SK-N-SH treated with all-trans-retinoic acid at 6 μM for 48 hours (cell line): ENCODE measurements around the gene GNB2.
A peak's percentile ranks its signal among the peaks of the same experiment; 100 is the strongest.

Source experiments
- ATAC-seq: fragments of 200-7000 bp; cut with Tn5 transposase; 3 replicates; pipeline ENCODE4 v1.9.1; 2020; ENCODE audit warnings: mild to moderate bottlenecking, moderate library complexity
- ARNTL ChIP-seq: fragments of 450-650 bp; formaldehyde crosslinking; IDR thresholded peaks from 2 replicates; pipeline ENCODE4 v1.5.0; 2020; ENCODE audit warnings: low read depth, mild to moderate bottlenecking, moderate library complexity, borderline replicate concordance
- BACH2 ChIP-seq: fragments of 250-450 bp; sonication (Bioruptor Pico); IDR thresholded peaks from 2 replicates; pipeline ENCODE4 v1.9.0; 2021; ENCODE audit warnings: mild to moderate bottlenecking, borderline replicate concordance
- CSDC2 ChIP-seq: fragments of 250-450 bp; sonication (Bioruptor Pico); IDR thresholded peaks from 2 replicates; pipeline ENCODE4 v1.5.0; 2020; ENCODE audit warnings: mild to moderate bottlenecking, moderate library complexity
- ESRRG ChIP-seq: fragments of 250-450 bp; sonication (Bioruptor Pico); IDR thresholded peaks from 2 replicates; pipeline ENCODE4 v1.6.1; 2021; ENCODE audit warnings: mild to moderate bottlenecking
- GLIS3 ChIP-seq: fragments of 250-450 bp; sonication (Bioruptor Pico); IDR thresholded peaks from 2 replicates; pipeline ENCODE4 v1.5.0; 2020; ENCODE audit warnings: mild to moderate bottlenecking, moderate library complexity
- ISL1 ChIP-seq: fragments of 250-450 bp; sonication (Bioruptor Pico); IDR thresholded peaks from 2 replicates; pipeline ENCODE4 v2.1.2; 2022; ENCODE audit warnings: mild to moderate bottlenecking, moderate library complexity
- RARB ChIP-seq: fragments of 250-450 bp; sonication (Bioruptor Pico); IDR thresholded peaks from 2 replicates; pipeline ENCODE4 v1.8.0; 2021; ENCODE audit warnings: mild to moderate bottlenecking, moderate library complexity
- SNAI2 ChIP-seq: fragments of 250-450 bp; sonication (Bioruptor Pico); IDR thresholded peaks from 2 replicates; pipeline ENCODE4 v1.5.0; 2020; ENCODE audit warnings: mild to moderate bottlenecking, moderate library complexity
- TCF4 ChIP-seq: fragments of 250-450 bp; sonication (Bioruptor Pico); IDR thresholded peaks from 2 replicates; pipeline ENCODE4 v1.8.0; 2021; ENCODE audit warnings: mild to moderate bottlenecking, moderate library complexity, borderline replicate concordance
- TOX ChIP-seq: fragments of 250-450 bp; sonication (Bioruptor Pico); IDR thresholded peaks from 2 replicates; pipeline ENCODE4 v1.8.0; 2021; ENCODE audit warnings: mild to moderate bottlenecking, moderate library complexity, borderline replicate concordance
- ZC3H10 ChIP-seq: fragments of 250-450 bp; sonication (Bioruptor Pico); IDR thresholded peaks from 2 replicates; pipeline ENCODE4 v1.5.1; 2021; ENCODE audit warnings: mild to moderate bottlenecking, moderate library complexity
- ZFP3 ChIP-seq: fragments of 250-450 bp; sonication (Bioruptor Pico); IDR thresholded peaks from 2 replicates; pipeline ENCODE4 v1.5.0; 2020; ENCODE audit warnings: mild to moderate bottlenecking, moderate library complexity
- ZFP30 ChIP-seq: fragments of 450-650 bp; formaldehyde crosslinking; IDR thresholded peaks from 2 replicates; pipeline ENCODE4 v1.5.0; 2022; ENCODE audit warnings: mild to moderate bottlenecking, moderate library complexity
- ZNF565 ChIP-seq: fragments of 450-650 bp; formaldehyde crosslinking; conservative IDR thresholded peaks from 2 replicates; pipeline ENCODE4 v1.5.0; 2020; ENCODE audit warnings: low read depth, mild to moderate bottlenecking, moderate library complexity
- ZNF70 ChIP-seq: fragments of 450-650 bp; formaldehyde crosslinking; IDR thresholded peaks from 2 replicates; pipeline ENCODE4 v1.5.0; 2020; ENCODE audit warnings: mild to moderate bottlenecking, moderate library complexity
- ZNF8 ChIP-seq: fragments of 450-650 bp; formaldehyde crosslinking; IDR thresholded peaks from 2 replicates; pipeline ENCODE4 v1.5.0; 2020; ENCODE audit warnings: mild to moderate bottlenecking, moderate library complexity
- TF ChIP-seq, protein P1 (sequence below): fragments of 250-450 bp; sonication (Bioruptor Pico); IDR thresholded peaks from 2 replicates; pipeline ENCODE4 v1.8.0; 2020; ENCODE audit warnings: mild to moderate bottlenecking, moderate library complexity, borderline replicate concordance
- TF ChIP-seq, protein P2 (sequence below): fragments of 250-450 bp; sonication (Bioruptor Pico); IDR thresholded peaks from 2 replicates; pipeline ENCODE4 v1.8.0; 2021; ENCODE audit warnings: low read depth, mild to moderate bottlenecking, moderate library complexity, borderline replicate concordance
- TF ChIP-seq, protein P3 (sequence below): fragments of 250-450 bp; sonication (Bioruptor Pico); IDR thresholded peaks from 2 replicates; pipeline ENCODE4 v1.5.1; 2020; ENCODE audit warnings: low read depth, mild to moderate bottlenecking, moderate library complexity
- TF ChIP-seq, protein P4 (sequence below): fragments of 250-450 bp; sonication (Bioruptor Pico); IDR thresholded peaks from 2 replicates; pipeline ENCODE4 v1.5.0; 2020; ENCODE audit warnings: mild to moderate bottlenecking, moderate library complexity

Gene GNB2

DNA sequence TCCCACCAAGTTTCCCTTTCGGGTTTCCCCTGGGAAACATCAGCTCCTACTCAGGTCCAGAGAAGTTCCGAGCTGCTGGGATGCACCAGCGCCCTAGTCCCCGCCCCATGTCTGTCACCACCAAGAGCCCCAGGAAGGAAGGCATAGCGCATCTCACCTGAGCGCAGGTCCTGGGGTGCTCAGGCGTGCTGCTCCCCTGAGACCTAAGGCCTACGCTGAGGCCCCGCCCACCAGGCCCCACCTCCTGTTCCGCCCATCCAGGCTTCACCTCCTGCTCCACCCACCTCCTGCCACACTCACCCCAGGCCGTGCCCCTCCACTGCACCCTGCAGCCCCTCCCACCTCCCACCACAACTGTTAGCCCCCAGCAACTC is 31.0 kb upstream of the GNB2 start:
- ATAC-seq, result peak; percentile 36; the same call in 2 of the 3 replicates
- TF ChIP-seq ZNF8 (CRISPR knock-in tag) (no peak), GLIS3 (CRISPR knock-in tag) (no peak), ZNF70 (no peak), ISL1 (CRISPR knock-in tag) (no peak), BACH2 (CRISPR knock-in tag) (no peak), ZC3H10 (no peak), SNAI2 (CRISPR knock-in tag) (no peak), ESRRG (CRISPR knock-in tag) (no peak), TCF4 (CRISPR knock-in tag) (no peak), ZFP3 (CRISPR knock-in tag) (no peak), RARB (CRISPR knock-in tag) (no peak), TOX (CRISPR knock-in tag) (no peak), ZFP30 (no peak)
- TF ChIP-seq, protein P1, sequence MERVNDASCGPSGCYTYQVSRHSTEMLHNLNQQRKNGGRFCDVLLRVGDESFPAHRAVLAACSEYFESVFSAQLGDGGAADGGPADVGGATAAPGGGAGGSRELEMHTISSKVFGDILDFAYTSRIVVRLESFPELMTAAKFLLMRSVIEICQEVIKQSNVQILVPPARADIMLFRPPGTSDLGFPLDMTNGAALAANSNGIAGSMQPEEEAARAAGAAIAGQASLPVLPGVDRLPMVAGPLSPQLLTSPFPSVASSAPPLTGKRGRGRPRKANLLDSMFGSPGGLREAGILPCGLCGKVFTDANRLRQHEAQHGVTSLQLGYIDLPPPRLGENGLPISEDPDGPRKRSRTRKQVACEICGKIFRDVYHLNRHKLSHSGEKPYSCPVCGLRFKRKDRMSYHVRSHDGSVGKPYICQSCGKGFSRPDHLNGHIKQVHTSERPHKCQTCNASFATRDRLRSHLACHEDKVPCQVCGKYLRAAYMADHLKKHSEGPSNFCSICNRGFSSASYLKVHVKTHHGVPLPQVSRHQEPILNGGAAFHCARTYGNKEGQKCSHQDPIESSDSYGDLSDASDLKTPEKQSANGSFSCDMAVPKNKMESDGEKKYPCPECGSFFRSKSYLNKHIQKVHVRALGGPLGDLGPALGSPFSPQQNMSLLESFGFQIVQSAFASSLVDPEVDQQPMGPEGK (CRISPR knock-in tag), result no peak
- TF ChIP-seq, protein P2, sequence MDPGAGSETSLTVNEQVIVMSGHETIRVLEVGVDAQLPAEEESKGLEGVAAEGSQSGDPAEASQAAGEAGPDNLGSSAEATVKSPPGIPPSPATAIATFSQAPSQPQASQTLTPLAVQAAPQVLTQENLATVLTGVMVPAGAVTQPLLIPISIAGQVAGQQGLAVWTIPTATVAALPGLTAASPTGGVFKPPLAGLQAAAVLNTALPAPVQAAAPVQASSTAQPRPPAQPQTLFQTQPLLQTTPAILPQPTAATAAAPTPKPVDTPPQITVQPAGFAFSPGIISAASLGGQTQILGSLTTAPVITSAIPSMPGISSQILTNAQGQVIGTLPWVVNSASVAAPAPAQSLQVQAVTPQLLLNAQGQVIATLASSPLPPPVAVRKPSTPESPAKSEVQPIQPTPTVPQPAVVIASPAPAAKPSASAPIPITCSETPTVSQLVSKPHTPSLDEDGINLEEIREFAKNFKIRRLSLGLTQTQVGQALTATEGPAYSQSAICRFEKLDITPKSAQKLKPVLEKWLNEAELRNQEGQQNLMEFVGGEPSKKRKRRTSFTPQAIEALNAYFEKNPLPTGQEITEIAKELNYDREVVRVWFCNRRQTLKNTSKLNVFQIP (CRISPR knock-in tag), result no peak

DNA sequence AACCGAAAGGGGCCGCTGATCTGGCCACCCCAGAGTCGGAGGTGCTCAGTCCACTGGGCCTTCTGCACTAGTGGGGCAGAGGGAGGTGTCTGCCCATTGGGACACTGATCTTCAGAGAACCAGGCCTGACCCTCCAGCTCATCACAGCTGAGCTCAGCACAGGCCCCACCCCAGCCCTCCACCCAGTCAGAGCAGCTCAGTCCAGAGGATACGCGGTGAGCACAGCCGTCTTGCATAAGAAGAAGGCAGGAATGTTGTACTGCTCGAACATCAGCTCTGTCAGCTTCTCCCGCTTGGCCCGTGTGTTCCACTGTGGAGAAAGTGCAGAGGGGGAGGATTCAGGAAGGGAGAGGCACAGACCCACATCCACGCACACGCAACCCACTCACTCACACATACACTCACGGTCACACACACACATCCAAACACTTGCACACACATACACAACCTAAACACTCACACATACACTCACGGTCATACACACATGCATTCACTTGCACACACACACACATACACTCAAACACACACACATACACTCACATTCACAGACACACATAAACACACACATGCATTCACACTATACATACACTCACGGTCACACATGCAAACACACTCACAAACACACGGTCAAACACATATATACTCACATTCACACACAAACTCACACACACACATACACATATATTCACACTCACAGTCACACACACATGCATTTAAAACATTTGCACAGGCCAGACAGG is 23.5 kb upstream of the GNB2 start:
- no peak for TF ChIP-seq ZNF565 (CRISPR knock-in tag)
- ATAC-seq, result no peak

DNA sequence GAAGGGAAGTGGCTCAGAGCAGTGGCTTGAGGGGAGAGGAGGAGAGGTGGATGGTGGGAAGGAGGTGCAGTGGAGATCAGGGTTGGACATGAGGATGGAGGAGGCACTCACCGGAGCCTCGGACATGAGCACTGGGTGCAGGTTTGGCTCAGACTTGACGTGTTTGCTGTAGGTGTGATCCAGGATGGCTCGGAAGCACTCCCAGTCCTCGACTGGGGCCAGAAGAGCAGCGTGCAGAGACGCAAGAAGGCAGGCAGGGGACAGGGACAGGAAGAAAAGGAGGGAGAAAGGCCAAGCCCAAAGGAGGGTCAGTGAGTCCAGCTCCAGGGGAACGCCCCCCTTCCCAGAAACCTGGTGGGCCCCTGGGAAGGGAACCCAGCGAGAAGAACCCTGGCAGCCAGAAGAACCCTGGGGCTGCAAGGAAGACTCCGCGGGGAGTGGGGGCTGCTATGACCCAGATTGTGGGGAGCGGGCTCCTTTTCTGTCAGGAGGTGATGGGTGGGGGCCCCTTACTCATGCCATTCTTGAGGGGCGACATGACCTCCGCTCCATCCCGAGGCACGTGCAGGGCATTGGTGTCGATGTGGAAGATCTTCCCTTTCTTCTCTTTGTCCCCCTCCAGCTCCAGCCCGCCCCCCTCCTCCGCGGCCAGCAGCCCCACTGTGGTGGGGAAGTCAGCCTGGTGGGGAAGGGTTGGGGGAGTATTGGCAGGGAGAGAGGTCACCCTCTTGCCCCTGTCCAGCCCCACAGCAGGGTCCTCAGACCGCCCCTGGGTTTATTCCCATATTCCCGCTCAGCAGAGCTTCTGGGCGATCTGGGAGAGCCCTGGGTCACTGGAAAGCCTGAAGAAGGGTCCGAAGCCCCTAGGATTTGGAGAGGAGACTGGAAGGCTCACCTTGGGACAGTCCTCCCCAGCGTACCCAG is 18.4 kb upstream of the GNB2 start:
- TF ChIP-seq CSDC2 (CRISPR knock-in tag), result no peak
- TF ChIP-seq BACH2 (CRISPR knock-in tag), result no peak
- no peak for TF ChIP-seq ISL1 (CRISPR knock-in tag)
- no peak for TF ChIP-seq ZNF565 (CRISPR knock-in tag)
- TF ChIP-seq, protein P3, sequence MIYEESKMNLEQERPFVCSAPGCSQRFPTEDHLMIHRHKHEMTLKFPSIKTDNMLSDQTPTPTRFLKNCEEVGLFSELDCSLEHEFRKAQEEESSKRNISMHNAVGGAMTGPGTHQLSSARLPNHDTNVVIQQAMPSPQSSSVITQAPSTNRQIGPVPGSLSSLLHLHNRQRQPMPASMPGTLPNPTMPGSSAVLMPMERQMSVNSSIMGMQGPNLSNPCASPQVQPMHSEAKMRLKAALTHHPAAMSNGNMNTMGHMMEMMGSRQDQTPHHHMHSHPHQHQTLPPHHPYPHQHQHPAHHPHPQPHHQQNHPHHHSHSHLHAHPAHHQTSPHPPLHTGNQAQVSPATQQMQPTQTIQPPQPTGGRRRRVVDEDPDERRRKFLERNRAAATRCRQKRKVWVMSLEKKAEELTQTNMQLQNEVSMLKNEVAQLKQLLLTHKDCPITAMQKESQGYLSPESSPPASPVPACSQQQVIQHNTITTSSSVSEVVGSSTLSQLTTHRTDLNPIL (CRISPR knock-in tag), result no peak
- TF ChIP-seq ARNTL (CRISPR knock-in tag), result no peak
- no peak for TF ChIP-seq ZNF8 (CRISPR knock-in tag)
- TF ChIP-seq, protein P1 (CRISPR knock-in tag), result no peak
- TF ChIP-seq ZFP30, result no peak
- no peak; the same call in 1 of the 3 replicates for ATAC-seq

DNA sequence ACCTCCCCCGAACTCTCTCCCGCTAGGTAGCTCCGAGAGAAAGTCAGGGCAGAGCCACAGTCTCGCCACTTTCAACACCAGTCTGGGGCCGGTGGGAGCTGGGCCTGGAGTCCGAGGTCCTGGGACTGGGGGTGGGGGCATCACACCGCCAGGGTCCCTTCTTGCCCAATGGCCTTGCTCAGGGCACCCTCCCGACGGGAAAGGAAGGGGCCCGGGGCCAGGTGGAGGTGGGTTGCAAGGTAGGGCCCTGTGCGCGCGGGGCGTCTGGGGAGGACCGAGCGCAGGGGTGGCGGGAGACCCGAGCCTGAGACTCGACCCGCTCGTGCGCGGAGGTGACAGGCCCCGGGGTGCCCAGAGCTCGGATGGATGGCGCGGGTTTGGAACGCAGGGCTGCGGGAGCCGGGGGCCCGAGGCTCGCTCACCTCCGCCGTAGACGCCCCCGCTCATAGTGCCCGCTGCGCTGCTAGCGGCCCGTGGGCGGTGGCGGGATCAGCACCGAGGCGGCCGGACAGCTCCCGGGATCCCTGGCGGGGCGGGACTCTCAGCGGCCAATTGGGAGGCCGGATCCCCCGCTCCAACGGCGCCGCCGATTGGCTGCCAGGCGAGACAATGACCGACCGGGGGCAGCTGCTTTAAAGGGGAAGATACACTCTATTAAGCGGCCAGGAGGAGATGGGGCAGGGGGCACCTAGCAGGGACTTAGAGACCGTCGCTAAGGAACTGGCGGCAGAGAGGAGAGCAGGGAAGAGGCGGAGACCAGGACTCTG is 17.4 kb upstream of the GNB2 start, which contains the start of gene ACTL6B:
Gene ACTL6B, minus strand, starts transcription at position 541 of the 767 bp plus-strand sequence. Its CDS starts 94 bp downstream, at position 447.
- ATAC-seq, result peak; percentile 89
- TF ChIP-seq, protein P4, sequence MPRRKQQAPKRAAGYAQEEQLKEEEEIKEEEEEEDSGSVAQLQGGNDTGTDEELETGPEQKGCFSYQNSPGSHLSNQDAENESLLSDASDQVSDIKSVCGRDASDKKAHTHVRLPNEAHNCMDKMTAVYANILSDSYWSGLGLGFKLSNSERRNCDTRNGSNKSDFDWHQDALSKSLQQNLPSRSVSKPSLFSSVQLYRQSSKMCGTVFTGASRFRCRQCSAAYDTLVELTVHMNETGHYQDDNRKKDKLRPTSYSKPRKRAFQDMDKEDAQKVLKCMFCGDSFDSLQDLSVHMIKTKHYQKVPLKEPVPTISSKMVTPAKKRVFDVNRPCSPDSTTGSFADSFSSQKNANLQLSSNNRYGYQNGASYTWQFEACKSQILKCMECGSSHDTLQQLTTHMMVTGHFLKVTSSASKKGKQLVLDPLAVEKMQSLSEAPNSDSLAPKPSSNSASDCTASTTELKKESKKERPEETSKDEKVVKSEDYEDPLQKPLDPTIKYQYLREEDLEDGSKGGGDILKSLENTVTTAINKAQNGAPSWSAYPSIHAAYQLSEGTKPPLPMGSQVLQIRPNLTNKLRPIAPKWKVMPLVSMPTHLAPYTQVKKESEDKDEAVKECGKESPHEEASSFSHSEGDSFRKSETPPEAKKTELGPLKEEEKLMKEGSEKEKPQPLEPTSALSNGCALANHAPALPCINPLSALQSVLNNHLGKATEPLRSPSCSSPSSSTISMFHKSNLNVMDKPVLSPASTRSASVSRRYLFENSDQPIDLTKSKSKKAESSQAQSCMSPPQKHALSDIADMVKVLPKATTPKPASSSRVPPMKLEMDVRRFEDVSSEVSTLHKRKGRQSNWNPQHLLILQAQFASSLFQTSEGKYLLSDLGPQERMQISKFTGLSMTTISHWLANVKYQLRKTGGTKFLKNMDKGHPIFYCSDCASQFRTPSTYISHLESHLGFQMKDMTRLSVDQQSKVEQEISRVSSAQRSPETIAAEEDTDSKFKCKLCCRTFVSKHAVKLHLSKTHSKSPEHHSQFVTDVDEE (CRISPR knock-in tag), result peak; percentile 56; the same call in 1 of the 2 replicates
- TF ChIP-seq, protein P3 (CRISPR knock-in tag), result no peak
- TF ChIP-seq ZFP30 (no peak), BACH2 (CRISPR knock-in tag) (no peak), SNAI2 (CRISPR knock-in tag) (peak; percentile 79; the same call in 1 of the 2 replicates), ZFP3 (CRISPR knock-in tag) (0 out of 2 replicates have a peak, but pooled peaks have one; percentile 42)
